ENCODE measurements around the gene TBL3. TPM values are rescaled to one million over a fixed set of nuclear protein-coding genes. Genes with fewer than 3 reads are reported as not detected.

Gene TBL3
- total and polyA plus RNA-seq, 9 of the 15 experiments (the other 6 are each of a cell fraction or from before 2014, with no cell fraction given), result 0.97 to 117 (median 24.5) TPM

DNA sequence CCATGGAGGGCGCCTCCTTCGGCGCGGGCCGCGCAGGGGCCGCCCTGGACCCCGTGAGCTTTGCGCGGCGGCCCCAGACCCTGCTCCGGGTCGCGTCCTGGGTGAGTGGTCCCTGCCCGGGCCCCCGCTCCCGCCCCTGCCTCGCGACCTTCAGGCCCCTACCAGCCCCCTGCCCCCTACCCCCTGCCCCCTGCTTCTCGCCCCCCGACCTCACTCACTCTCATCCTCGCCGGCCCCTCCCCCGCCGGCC lies 18.2 kb downstream of the TBL3 start:
- CTCF ChIA-PET (ENCODE audit: low intra/inter-chr PET ratio), result no interaction called here
- Histone ChIP-seq H3K27me3 (ENCODE audit: control insufficient read depth in 2 of 2, insufficient read depth in 2 of 2, low read length in 2 of 2) (no peaks in the 10 kb centered on the region), H3K9ac (ENCODE audit: insufficient read depth in 1 of 2, low read depth in 2 of 2, low read length in 2 of 2) (peak overlapping the region in 1 of 2 experiments; percentile 87; a peak in 2 of 4 replicates), H4K20me1 (replicated peaks; ENCODE audit: control insufficient read depth, insufficient read depth, low read length) (no peaks in the 10 kb centered on the region), H3K4me2 (ENCODE audit: insufficient read depth, low read length) (peak overlapping the region; percentile 72; the same call in 1 of the 2 replicates), H3K79me2 (ENCODE audit: control insufficient read depth, insufficient read depth, low read length) (peaks cover 30% of the 10 kb centered on the region), H3K27ac (ENCODE audit: extremely low read depth, low read depth, low read length) (no peak overlapping the region), H3K36me3 (ENCODE audit: control insufficient read depth, insufficient read depth, low read length) (peaks cover 26% of the 10 kb centered on the region; the same call in 1 of the 3 replicates), H3K4me1 (replicated peaks in 1 of 2; ENCODE audit: control insufficient read depth in 2 of 2, insufficient read depth in 2 of 2, low read length in 2 of 2) (peaks cover 34 to 74% of the 10 kb centered on the region in 2 experiments), H2AFZ (ENCODE audit: low read depth, low read length) (no peak overlapping the region), H3K4me3 (peak overlapping the region; percentile 38), H3K9me1 (ENCODE audit: control insufficient read depth, insufficient read depth, low read length) (no peaks in the 10 kb centered on the region), H3K9me3 (replicated peaks; ENCODE audit: control insufficient read depth, insufficient read depth, low read depth, low read length) (no peaks in the 10 kb centered on the region)
- in situ Hi-C loops (cut with MboI), result no loop called here
- no peak for ATAC-seq
- TF ChIP-seq, protein P1, sequence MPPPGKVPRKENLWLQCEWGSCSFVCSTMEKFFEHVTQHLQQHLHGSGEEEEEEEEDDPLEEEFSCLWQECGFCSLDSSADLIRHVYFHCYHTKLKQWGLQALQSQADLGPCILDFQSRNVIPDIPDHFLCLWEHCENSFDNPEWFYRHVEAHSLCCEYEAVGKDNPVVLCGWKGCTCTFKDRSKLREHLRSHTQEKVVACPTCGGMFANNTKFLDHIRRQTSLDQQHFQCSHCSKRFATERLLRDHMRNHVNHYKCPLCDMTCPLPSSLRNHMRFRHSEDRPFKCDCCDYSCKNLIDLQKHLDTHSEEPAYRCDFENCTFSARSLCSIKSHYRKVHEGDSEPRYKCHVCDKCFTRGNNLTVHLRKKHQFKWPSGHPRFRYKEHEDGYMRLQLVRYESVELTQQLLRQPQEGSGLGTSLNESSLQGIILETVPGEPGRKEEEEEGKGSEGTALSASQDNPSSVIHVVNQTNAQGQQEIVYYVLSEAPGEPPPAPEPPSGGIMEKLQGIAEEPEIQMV (tag; conservative IDR thresholded peaks at IDR 0.05; ENCODE audit: low read depth), result no peak
- TF ChIP-seq, protein P2, sequence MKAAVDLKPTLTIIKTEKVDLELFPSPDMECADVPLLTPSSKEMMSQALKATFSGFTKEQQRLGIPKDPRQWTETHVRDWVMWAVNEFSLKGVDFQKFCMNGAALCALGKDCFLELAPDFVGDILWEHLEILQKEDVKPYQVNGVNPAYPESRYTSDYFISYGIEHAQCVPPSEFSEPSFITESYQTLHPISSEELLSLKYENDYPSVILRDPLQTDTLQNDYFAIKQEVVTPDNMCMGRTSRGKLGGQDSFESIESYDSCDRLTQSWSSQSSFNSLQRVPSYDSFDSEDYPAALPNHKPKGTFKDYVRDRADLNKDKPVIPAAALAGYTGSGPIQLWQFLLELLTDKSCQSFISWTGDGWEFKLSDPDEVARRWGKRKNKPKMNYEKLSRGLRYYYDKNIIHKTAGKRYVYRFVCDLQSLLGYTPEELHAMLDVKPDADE (conservative IDR thresholded peaks at IDR 0.05; ENCODE audit: control insufficient read depth, low read depth, low read length), result 0 out of 2 replicates have a peak, but pooled peaks have one; percentile 8
- 0 out of 2 replicates have a peak, but pooled peaks have one; percentile 37 for TF ChIP-seq RB1 (IDR thresholded peaks at IDR 0.05; ENCODE audit: low read depth)
- TF ChIP-seq, protein P3, sequence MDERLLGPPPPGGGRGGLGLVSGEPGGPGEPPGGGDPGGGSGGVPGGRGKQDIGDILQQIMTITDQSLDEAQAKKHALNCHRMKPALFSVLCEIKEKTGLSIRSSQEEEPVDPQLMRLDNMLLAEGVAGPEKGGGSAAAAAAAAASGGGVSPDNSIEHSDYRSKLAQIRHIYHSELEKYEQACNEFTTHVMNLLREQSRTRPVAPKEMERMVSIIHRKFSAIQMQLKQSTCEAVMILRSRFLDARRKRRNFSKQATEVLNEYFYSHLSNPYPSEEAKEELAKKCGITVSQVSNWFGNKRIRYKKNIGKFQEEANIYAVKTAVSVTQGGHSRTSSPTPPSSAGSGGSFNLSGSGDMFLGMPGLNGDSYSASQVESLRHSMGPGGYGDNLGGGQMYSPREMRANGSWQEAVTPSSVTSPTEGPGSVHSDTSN (CRISPR knock-in tag; IDR thresholded peaks at IDR 0.05; ENCODE audit: low read depth), result no peak
- TF ChIP-seq, protein P3 (tag; conservative IDR thresholded peaks at IDR 0.05; ENCODE audit: low read depth), result no peak
- TF ChIP-seq HNRNPK (IDR thresholded peaks at IDR 0.05; ENCODE audit: low read depth, low read length, poor library complexity, severe bottlenecking), result peak; percentile 67
- TF ChIP-seq GATAD2B (IDR thresholded peaks at IDR 0.05; ENCODE audit: borderline replicate concordance), result 0 out of 2 replicates have a peak, but pooled peaks have one; percentile 35
- no peak for TF ChIP-seq ZNF165 (CRISPR knock-in tag; IDR thresholded peaks at IDR 0.05; ENCODE audit: borderline replicate concordance)
- TF ChIP-seq, protein P4, sequence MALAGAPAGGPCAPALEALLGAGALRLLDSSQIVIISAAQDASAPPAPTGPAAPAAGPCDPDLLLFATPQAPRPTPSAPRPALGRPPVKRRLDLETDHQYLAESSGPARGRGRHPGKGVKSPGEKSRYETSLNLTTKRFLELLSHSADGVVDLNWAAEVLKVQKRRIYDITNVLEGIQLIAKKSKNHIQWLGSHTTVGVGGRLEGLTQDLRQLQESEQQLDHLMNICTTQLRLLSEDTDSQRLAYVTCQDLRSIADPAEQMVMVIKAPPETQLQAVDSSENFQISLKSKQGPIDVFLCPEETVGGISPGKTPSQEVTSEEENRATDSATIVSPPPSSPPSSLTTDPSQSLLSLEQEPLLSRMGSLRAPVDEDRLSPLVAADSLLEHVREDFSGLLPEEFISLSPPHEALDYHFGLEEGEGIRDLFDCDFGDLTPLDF (CRISPR knock-in tag; IDR thresholded peaks at IDR 0.05), result no peak
- TF ChIP-seq FOSL1 (tag; conservative IDR thresholded peaks at IDR 0.05), result 0 out of 2 replicates have a peak, but pooled peaks have one; percentile 19
- BruUV-seq (replicated peaks), result no TSS peak
- DNase-seq (ENCODE audit: extremely low read depth in 1 of 4, low spot score in 3 of 4), result peak in 1 of 4 experiments; percentile 70
- no peak for FAIRE-seq
- WGBS (ENCODE audit: insufficient coverage, low coverage, missing lambda C conversion rate), result no CpG with 5 or more reads among the region's 25 CpGs
- POLR2A ChIA-PET, result no interaction called here
- intact Hi-C loops (cut with micrococcal nuclease), result no loop called here
